Activated CD4-positive, alpha-beta T cell treated with anti-CD3 and anti-CD28 coated beads, Interleukin-2, amount 50 U/mL, for 1 hour (primary cell): ENCODE measurements around the gene OVOL3.
"Not testable (repeated sequence)": the region's sequence is repeated elsewhere in the genome, so short reads cannot be mapped to it uniquely, and the experiment has no call there.

ENCODE experiments used
- DNase-seq: peaks from one replicate; pipeline ENCODE4 v3.0.0-alpha.2; 2020

The OVOL3 gene

DNA sequence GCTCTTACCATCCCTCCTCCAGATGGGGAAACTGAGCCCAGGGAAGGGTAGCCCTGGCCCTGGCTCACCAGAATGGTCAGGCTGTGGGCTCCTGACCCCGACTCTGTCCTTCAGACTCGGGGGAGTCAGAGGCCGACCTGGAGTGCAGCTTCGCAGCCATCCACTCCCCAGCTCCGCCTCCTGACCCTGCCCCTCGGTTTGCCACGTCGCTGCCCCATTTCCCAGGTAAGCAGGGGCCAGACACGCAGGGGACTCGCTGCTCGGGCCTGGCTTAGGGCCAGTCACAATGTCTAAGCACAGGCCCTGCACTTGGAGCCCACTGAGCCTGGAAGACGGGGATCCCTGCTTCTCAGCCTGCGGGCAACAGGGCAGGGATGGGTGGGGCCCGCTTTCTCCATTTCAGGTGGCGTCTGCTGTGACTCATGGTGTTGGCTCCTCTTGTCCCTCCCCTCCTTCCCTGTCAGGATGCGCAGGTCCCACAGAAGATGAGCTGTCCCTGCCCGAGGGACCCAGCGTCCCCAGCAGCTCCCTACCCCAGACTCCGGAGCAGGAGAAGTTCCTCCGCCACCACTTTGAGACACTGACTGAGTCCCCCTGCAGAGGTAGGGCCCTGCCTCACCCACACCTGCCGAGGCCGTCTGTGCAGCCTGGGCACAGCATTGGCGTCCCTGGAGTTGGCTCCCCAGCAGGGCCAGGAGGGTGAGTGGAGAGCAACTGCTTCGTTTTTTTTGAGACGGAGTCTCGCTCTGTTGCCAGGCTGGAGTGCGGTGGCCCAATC is 9.2 kb upstream of the OVOL3 start:
- DNase-seq: no peak

DNA sequence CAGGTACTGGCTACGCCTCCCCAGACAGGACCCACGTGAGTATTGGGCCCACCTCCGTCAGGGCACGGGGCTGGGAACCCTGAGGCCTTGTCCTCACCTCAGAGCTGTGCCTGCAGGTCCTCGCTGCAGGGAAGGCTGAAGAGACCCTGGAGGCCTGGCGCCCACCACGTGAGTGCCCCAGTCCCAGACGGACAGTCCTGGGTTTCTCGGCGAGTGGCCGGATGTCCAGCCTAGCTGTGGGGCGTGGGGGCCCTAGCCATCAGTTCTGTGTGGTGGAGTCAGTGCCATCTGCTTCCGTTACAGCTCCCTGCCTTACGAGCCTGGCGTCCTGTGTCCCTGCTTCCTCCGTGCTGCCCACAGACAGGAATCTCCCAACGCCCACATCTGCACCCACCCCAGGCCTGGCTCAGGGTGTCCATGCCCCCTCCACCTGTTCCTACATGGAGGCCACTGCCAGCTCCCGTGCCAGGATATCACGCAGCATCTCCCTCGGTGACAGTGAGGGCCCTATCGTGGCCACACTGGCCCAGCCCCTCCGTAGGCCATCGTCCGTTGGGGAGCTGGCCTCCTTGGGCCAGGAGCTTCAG is 7.8 kb upstream of the OVOL3 start:
- no peak for DNase-seq

DNA sequence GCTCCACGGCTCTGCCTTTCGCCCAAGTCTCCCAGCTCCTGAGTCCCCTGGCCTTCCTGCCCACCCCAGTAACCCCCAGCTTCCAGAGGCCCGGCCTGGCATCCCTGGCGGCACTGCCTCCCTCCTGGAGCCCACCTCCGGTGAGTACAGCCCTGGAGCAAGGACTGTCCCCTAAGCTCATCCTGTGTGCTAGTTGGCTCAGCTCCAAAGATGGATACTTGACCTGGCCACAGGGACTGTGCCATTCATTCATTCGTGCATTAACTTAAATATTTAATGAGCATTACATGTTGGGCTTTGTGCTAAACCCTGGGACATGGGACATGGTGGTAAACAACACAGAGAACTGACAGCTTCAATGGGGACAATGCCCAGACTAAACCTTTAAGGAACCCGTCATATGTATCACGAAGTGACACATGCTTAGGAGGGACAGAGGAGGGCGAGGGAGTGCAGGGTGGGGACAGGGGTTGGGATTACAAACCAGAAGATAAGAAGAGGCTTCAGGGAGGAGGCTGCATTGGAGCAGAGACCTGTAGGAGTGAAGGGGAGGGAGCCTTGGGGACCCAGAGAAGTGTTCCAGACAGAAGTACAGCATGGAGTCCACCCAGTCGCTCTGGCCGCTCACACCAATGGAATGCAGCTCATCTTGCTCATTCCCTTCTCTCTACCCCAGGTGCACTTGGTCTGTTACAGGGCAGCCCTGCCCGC is 6.9 kb upstream of the OVOL3 start:
- DNase-seq: no peak

DNA sequence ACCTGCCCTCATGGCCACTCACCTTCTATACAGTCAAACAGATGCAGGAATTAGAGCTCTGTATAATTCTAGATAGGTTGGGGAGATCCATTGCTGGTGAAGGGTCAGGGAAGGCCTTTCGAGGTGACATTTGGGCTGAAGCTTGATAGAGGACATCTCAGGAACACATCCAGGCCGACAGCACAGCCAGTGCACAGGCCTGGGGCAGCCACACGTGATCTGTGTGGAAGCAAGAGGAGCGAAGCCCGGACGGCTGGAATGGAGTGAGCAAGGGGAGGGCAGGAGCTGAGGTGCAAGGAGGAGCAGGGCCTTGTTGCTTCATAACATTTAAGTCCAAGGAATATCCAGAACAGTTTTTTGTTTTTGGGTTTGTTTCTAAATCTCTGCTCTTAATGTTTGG is 4.5 kb upstream of the OVOL3 start:
- no peak for DNase-seq

DNA sequence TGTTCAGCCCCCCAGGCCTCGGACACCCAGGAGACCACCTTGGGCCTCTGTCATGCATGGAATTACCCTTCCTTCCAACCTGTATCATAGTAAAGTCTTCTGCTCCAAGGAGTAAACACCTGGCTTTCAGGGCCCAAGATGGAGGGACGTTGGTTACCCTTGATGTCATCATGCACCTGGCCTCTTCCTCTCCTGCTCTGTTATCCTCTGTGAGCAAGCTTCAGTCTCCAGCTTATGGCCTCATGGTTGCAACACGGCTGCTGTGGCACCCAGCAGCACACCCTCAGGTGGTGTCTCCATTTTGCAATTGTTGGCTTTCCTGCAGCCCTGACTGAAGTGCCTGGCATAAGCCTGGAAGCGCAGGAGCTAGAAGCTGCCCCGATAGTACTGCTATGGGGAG is 4.0 kb upstream of the OVOL3 start:
- no peak for DNase-seq

- DNase-seq: no peak
Measured at GRCh38 chr19:36108684-36109083, 2.3 kb upstream of the OVOL3 start.

DNA sequence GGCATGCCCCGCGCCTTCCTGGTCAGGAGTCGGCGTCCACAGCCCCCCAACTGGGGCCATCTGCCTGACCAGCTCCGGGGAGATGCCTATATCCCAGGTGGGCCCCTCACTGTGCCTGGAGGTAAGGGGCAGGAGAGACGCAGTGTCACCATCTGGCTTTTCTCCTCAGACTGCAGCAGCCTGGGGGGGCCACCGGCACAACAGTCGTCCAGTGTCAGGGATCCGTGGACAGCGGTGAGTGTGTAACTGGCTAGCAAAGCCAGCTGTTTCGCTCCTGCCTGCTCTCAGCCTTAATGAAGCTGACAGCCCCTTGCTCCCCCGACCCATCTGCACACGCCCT is 227 bp downstream of the OVOL3 start:
- DNase-seq: no peak

DNA sequence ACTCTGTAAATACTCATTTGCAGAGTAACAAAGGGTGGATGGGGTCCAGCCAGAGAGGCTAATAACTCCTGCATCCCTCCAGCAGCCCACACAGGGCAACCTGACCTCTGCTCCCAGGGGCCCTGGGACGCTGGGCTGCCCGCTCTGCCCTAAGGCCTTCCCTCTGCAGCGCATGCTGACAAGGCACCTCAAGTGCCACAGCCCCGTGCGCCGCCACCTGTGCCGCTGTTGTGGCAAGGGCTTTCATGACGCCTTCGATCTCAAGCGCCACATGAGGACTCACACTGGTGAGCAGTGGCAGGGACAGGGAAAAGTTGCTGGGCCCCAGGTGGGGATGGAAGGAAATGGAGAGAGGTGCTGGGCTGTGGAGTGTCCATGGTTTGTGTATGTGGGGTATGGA is 1.7 kb downstream of the OVOL3 start:
- DNase-seq: no peak

- DNase-seq: no peak
Measured at GRCh38 chr19:36113425-36113824, 2.5 kb downstream of the OVOL3 start.

DNA sequence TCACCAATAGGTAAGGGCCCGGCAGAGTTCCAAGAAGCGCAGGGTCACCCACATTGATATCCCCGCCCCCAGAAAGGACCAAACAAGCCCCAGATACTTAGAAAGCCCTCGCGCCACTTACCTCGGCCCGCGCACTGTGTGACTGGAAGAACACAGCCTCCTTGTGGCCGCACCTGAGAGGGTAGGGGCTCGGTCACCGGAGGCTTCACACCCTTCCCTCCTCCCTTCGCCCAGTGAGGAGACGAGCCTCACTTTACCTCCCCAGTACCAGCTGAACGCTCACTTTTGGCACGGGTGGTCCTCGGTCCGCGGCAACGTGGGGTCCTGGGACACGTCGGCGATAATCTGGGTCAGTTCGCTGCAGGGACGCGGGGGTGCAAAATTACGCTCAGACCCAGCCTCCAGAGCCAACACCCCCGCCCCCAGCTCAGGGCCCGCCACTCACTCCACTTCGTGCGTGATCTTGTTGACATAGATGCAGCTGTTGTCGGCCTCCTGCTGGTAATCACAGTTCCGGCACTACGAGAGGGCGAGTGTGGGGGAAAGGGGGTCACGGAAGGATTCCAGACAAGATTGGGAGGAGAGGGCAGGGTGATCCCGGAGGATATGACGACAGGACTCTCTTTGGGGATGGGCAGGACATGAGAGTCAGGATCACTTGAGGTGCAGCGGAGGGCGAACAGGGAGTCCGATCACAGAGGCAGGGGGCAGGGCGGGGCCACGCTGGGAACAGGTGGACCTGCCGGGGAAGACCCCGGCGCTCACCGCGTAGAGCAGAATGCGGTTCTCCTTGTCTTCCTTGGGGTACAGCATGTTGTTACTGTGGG is 3.2 kb downstream of the OVOL3 start:
- no peak for DNase-seq

- DNase-seq: peak; percentile 97
Measured at GRCh38 chr19:36114721-36115452, 3.9 kb downstream of the OVOL3 start, which contains the start of gene POLR2I. Gene POLR2I, minus strand, starts transcription at chr19:36114875. Its CDS starts 19 bp downstream, at chr19:36114856.

DNA sequence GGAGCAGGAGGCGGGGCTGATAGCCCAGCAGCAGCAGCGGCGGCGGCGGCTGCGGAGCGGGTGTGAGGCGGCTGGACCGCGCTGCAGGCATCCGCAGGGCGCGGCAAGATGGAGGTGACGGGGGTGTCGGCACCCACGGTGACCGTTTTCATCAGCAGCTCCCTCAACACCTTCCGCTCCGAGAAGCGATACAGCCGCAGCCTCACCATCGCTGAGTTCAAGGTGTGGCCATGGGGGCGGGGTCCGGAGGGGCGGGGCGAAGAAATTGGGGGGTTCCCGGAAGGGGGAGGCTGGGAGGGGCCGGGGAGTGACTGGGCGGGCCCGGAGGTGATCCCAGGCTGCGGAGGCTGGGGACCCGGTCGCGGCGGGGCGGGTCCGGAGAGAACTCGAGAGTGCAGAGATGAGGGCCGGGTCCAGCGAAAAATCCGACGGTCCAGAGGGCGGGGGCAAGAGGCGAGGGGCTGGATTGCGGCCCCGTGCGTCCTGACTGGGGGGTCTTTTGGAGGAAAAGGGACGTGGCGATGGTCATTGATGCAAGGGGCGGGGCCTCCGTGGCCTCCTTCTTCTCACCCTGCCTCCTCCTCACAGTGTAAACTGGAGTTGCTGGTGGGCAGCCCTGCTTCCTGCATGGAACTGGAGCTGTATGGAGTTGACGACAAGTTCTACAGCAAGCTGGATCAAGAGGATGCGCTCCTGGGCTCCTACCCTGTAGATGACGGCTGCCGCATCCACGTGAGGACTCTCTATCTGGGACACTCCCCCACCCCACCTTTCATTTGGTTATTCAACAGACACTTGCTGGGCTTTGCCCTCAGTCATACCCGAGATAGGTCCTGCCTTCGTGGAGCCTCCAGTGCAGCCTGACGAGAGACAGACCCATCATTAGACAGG is 4.8 kb downstream of the OVOL3 start, which contains the start of gene TBCB:
Gene TBCB (plus strand): TSS at position 16 of the 891 bp plus-strand sequence. CDS start 93 bp downstream, at position 109.
- DNase-seq: peak; percentile 89

- no peak for DNase-seq
Measured at GRCh38 chr19:36116344-36116637, 5.3 kb downstream of the OVOL3 start.

DNA sequence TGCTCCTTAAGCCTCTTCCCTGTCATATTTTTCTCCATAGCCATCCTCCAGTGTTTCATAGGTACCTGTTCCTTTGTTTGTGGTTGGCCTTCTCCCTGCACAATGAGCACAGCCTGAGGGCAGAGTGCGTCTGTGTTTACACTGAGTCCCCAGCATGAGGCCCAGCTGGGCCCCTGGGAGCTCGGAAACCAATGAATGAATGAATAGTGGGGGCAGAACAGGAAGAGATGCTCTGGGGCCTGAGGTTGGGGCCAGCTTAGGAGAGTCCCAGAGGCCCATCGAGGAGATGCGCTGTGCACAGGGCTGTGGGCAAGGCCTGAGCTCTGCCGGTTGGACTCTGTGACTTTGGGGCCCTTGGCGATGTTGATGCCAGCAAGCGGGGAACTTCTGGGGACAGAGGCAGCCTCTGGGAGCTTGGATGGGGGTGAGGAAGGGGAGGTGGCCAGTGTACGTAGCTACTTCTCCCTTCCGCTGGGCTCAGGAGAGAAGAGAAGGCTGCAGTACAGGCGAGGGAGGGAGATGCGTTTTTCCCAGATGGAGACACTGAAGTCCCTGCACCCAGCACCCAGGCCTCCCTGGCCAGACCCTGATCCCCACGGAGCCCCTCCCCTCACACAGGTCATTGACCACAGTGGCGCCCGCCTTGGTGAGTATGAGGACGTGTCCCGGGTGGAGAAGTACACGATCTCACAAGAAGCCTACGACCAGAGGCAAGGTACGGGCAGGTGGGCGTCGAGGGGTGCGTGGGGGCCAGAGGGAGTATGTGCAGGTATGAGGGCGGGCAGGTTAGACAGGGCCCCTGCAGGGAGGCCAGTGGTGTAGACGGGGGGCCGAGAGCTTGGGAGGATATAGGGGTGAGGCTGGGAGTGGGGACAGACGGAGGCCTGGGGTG is 9.4 kb downstream of the OVOL3 start:
- no peak for DNase-seq

- no peak for DNase-seq
Measured at GRCh38 chr19:36120984-36121358, 10.0 kb downstream of the OVOL3 start.

DNA sequence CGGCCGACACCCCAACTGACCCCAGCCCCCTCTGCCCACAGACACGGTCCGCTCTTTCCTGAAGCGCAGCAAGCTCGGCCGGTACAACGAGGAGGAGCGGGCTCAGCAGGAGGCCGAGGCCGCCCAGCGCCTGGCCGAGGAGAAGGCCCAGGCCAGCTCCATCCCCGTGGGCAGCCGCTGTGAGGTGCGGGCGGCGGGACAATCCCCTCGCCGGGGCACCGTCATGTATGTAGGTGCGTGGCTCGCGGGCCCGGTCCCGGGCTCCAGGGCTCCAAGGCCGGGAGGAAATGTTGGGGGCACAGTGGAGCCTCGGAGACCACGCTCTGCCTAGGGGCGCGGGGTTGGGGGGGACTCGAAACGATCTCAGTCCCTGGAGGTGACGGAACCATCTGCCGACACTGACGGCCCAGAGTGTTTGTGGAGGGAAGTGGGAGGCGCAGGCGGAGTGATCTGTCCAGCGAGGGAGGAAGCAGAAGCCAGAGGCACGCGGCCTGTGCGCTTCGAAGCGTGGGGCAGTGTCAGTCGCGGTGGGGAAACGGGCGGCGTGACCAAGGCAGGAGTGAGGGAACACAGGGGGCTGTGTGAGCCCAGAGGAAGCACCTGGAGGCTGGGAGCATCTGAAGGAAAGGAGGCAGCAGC is 10.7 kb downstream of the OVOL3 start:
- no peak for DNase-seq

- DNase-seq: no peak
Measured at GRCh38 chr19:36125557-36125956, 14.6 kb downstream of the OVOL3 start.

GRCh38 chr19:36128392-36128736 is 17.4 kb downstream of the OVOL3 start:
- DNase-seq: no peak

DNA sequence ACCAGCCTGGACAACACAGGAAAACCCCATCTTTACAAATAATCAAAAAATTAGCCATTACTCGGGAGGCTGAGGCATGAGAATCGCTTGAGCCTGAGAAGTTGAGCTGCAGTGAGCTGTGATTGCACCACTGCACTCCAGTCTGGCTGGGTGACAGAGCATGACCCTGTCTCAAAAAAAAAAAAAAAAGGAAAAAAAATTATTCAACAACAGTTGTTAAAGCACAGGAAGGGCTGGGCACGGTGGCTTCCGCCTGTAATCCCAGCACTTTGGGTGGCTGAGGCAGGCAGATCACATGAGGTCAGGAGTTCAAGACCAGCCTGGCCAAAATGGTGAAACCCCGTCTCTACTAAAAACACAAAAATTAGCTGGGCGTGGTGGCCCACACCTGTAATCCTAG is 20.3 kb downstream of the OVOL3 start:
- DNase-seq: not testable (repeated sequence)

DNA sequence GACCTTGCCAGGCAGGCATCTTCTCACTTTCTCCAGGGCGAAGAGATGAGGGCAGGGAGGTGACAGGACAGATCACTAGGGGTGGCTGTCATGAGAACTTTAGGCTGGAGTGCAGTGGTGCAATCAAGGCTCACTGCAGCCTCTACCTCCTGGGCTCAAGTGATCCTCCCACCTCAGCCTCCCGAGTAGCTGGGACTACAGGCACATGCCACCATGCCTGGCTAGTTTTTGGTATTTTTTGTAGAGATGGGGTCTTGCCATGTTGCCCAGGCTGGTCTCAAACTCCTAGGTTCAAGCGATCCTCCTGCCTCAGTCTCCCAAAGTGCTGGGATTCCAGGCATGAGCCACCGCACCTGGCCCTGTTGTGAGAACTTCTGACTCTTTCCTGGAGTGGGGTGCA is 23.9 kb downstream of the OVOL3 start:
- DNase-seq: not testable (repeated sequence)
